H1 (cell line): Measurements from ENCODE around the gene KLHDC8B. TPM values are rescaled to one million over a fixed set of nuclear protein-coding genes. Genes with fewer than 3 reads are reported as not detected.
"Not testable (repeated sequence)": the region's sequence is repeated elsewhere in the genome, so short reads cannot be mapped to it uniquely, and the experiment has no call there.

Source experiments
- CTCF ChIA-PET: fragments of 300-600 bp; sonication (Branson Sonifier 250); formaldehyde crosslinking; loops from one replicate; lab custom pipeline; 2021; ENCODE audit not compliant: partially characterized antibody; lab: Charles Lee
- POLR2A ChIA-PET: fragments of 300-600 bp; sonication (Branson Sonifier 250); formaldehyde crosslinking; loops from one replicate; lab custom pipeline; 2021; ENCODE audit warnings: inconsistent platforms; ENCODE audit not compliant: partially characterized antibody; lab: Charles Lee
- DNase-seq, 2 experiments: peaks; one replicate each; pipeline versions ENCODE4 v3.0.0 to v3.0.0-alpha.2; 2010 to 2022; ENCODE audit warnings: low spot score in 2 of 2, low read depth in 1 of 2, mixed read lengths in 1 of 2
- FAIRE-seq: peaks from 2 replicates; lab custom pipeline; 2011; peaks lifted over from hg19 to GRCh38; lab: Jason Lieb, UNC
- H2AFZ ChIP-seq: 2 replicates; pipeline ENCODE4 v1.8.1; 2012; ENCODE audit warnings: low read length, inconsistent platforms
- H2AK5ac ChIP-seq: 2 replicates; pipeline ENCODE4 v1.6.1; 2013; ENCODE audit warnings: low read depth, low read length
- H2BK120ac ChIP-seq: replicated peaks from 2 replicates; pipeline ENCODE3; 2013; ENCODE audit warnings: low read depth, low read length, inconsistent platforms
- H2BK12ac ChIP-seq: 2 replicates; pipeline ENCODE4 v1.6.1; 2013; ENCODE audit warnings: low read depth, low read length
- H2BK15ac ChIP-seq: 2 replicates; pipeline ENCODE4 v1.6.1; 2013; ENCODE audit warnings: low read length
- H2BK20ac ChIP-seq: 2 replicates; pipeline ENCODE4 v1.6.1; 2013; ENCODE audit warnings: low read length
- H2BK5ac ChIP-seq: 2 replicates; pipeline ENCODE4 v1.6.1; 2013; ENCODE audit warnings: low read depth, low read length
- H3K14ac ChIP-seq: 2 replicates; pipeline ENCODE4 v1.6.1; 2013; ENCODE audit warnings: inconsistent platforms; ENCODE audit not compliant: insufficient read length
- H3K18ac ChIP-seq: 2 replicates; pipeline ENCODE4 v1.6.1; 2013; ENCODE audit warnings: low read length; ENCODE audit errors: extremely low read depth
- H3K23ac ChIP-seq: 2 replicates; pipeline ENCODE4 v1.6.1; 2013; ENCODE audit warnings: inconsistent platforms; ENCODE audit not compliant: insufficient read length
- H3K23me2 ChIP-seq: 2 replicates; pipeline ENCODE4 v1.6.1; 2013; ENCODE audit warnings: low read depth, low read length
- H3K27ac ChIP-seq: 2 replicates; pipeline ENCODE4 v1.6.1; 2011; ENCODE audit warnings: low read depth, low read length, inconsistent platforms
- H3K27me3 ChIP-seq, 4 experiments: replicated peaks in 1 of 4; 1 replicate in 1 of 4; 2 replicates in 3 of 4; pipeline versions ENCODE4 v1.6.1 to v1.8.1; 2011 to 2013; ENCODE audit warnings: low read length in 3 of 4, mild to moderate bottlenecking in 3 of 4, inconsistent platforms in 2 of 4, mixed read lengths in 2 of 4, moderate library complexity in 1 of 4; ENCODE audit not compliant: control insufficient read depth in 3 of 4, insufficient read depth in 3 of 4; ENCODE audit errors: extremely low read depth in 1 of 4
- H3K36me3 ChIP-seq, 4 experiments: 2 replicates each; pipeline versions ENCODE4 v1.6.1 to v1.8.1; 2011 to 2013; ENCODE audit warnings: mild to moderate bottlenecking in 4 of 4, low read length in 3 of 4, moderate library complexity in 2 of 4, control low read depth in 1 of 4, inconsistent platforms in 1 of 4; ENCODE audit not compliant: insufficient read depth in 4 of 4, control insufficient read depth in 2 of 4
- H3K4ac ChIP-seq: replicated peaks from 2 replicates; pipeline ENCODE3; 2013; ENCODE audit warnings: low read length, low read depth, mixed read lengths, inconsistent platforms; ENCODE audit not compliant: insufficient read length
- H3K4me1 ChIP-seq, 4 experiments: replicated peaks in 1 of 4; 1 replicate in 1 of 4; 2 replicates in 3 of 4; pipeline versions ENCODE4 v1.6.1 to v1.8.1; 2011 to 2013; ENCODE audit warnings: low read length in 3 of 4, inconsistent platforms in 2 of 4, mixed read lengths in 1 of 4; ENCODE audit not compliant: insufficient read depth in 4 of 4, control insufficient read depth in 3 of 4
- H3K4me2 ChIP-seq, 2 experiments: 2 replicates each; pipeline versions ENCODE4 v1.6.1 to v1.8.1; 2011 to 2013; ENCODE audit warnings: low read depth in 2 of 2, low read length in 2 of 2, control low read depth in 1 of 2, inconsistent platforms in 1 of 2, mild to moderate bottlenecking in 1 of 2; ENCODE audit not compliant: insufficient read depth in 1 of 2
- H3K4me3 ChIP-seq, 4 experiments: fragments of 200-600, 300-600 bp in 1 of 4; sonication (generic), shearing (Covaris generic), sonication (Bioruptor Twin) in 1 of 4; 2 replicates each; pipeline versions ENCODE4 v1.5.1 to v1.8.1; 2011 to 2016; ENCODE audit warnings: low read length in 4 of 4, low read depth in 3 of 4, control low read depth in 2 of 4, inconsistent platforms in 2 of 4, mild to moderate bottlenecking in 2 of 4, mixed read lengths in 1 of 4, moderate library complexity in 1 of 4; ENCODE audit not compliant: insufficient read depth in 2 of 4; ENCODE audit errors: extremely low read depth in 1 of 4
- H3K56ac ChIP-seq: replicated peaks from 2 replicates; pipeline ENCODE3; 2013; ENCODE audit warnings: low read depth, mild to moderate bottlenecking, mixed read lengths, low read length, inconsistent platforms; ENCODE audit not compliant: insufficient read length
- H3K79me1 ChIP-seq: 2 replicates; pipeline ENCODE4 v1.6.1; 2013; ENCODE audit warnings: low read depth, low read length, control low read depth
- H3K79me2 ChIP-seq, 2 experiments: 2 replicates each; pipeline versions ENCODE4 v1.6.1 to v1.8.1; 2012 to 2013; ENCODE audit warnings: low read length in 2 of 2, mild to moderate bottlenecking in 2 of 2, inconsistent platforms in 1 of 2; ENCODE audit not compliant: insufficient read depth in 2 of 2, control insufficient read depth in 1 of 2
- H3K9ac ChIP-seq, 4 experiments: replicated peaks in 1 of 4; 1 replicate in 1 of 4; 2 replicates in 3 of 4; pipeline versions ENCODE4 v1.6.1 to v1.8.1; 2011 to 2013; ENCODE audit warnings: low read depth in 3 of 4, low read length in 3 of 4, control low read depth in 2 of 4, mild to moderate bottlenecking in 2 of 4, moderate library complexity in 2 of 4, inconsistent platforms in 1 of 4; ENCODE audit errors: extremely low read depth in 1 of 4
- H3K9me3 ChIP-seq, 2 experiments: 2 replicates each; pipeline versions ENCODE4 v1.6.1 to v1.8.1; 2012 to 2013; ENCODE audit warnings: mild to moderate bottlenecking in 2 of 2, moderate library complexity in 2 of 2, control low read depth in 1 of 2, inconsistent platforms in 1 of 2, low read depth in 1 of 2, low read length in 1 of 2, mixed read lengths in 1 of 2; ENCODE audit not compliant: insufficient read depth in 2 of 2
- H4K20me1 ChIP-seq, 2 experiments: replicated peaks in 1 of 2; 2 replicates each; pipeline versions ENCODE3 to v1.8.1; 2011 to 2013; ENCODE audit warnings: inconsistent platforms in 2 of 2, low read length in 2 of 2, mild to moderate bottlenecking in 1 of 2; ENCODE audit not compliant: insufficient read depth in 2 of 2, control insufficient read depth in 1 of 2
- H4K5ac ChIP-seq: 2 replicates; pipeline ENCODE4 v1.6.1; 2013; ENCODE audit warnings: low read length, low read depth, mixed read lengths, inconsistent platforms; ENCODE audit not compliant: insufficient read length
- H4K8ac ChIP-seq: 2 replicates; pipeline ENCODE4 v1.8.0; 2013; ENCODE audit warnings: mild to moderate bottlenecking, moderate library complexity, low read length, inconsistent platforms; ENCODE audit not compliant: insufficient read depth; ENCODE audit errors: extremely low read depth
- H4K91ac ChIP-seq: replicated peaks from 2 replicates; pipeline ENCODE3; 2013; ENCODE audit warnings: low read length, mixed read lengths, inconsistent platforms; ENCODE audit not compliant: insufficient read length
- WGBS, 2 experiments: shearing (Covaris generic) in 1 of 2; methylation state at CpG; one replicate each; pipeline versions ENCODE4 v1.1.6 to v1.1.7; 2013 to 2015; ENCODE audit warnings: low lambda C conversion rate in 2 of 2, mixed read lengths in 2 of 2, inconsistent platforms in 1 of 2, low coverage in 1 of 2, missing lambda C conversion rate in 1 of 2; ENCODE audit not compliant: insufficient replicate concordance in 2 of 2, insufficient coverage in 1 of 2, insufficient read length in 1 of 2; ENCODE audit errors: extremely low coverage in 1 of 2, missing lambda C conversion rate in 1 of 2; 5-methylcytosine and 5-hydroxymethylcytosine counted together
- polyA plus RNA-seq, 7 experiments: library from polyadenylated mRNA; depleted of rRNA in 3 of 7; stranded (reverse) in 5 of 7; unstranded in 2 of 7; fragments of >200 nt in 5 of 7; fragments of 200-250 nt in 2 of 7; gene quantifications; 1 replicate in 5 of 7; 2 replicates in 1 of 7; 4 replicates in 1 of 7; pipeline versions ENCODE4 v1.2.1 to v1.2.3, GENCODE V29; 2011 to 2013; ENCODE audit warnings: missing spikeins in 2 of 7, mixed read lengths in 2 of 7
- total RNA-seq: library from RNA; stranded (reverse); fragmentation: NEBNext Ultra II Directional; extraction: Animal tissue kit (Norgen Biotek cat#: 25700); gene quantifications from 2 replicates; pipeline ENCODE4 v1.2.1, GENCODE V29; 2021

KLHDC8B gene
- total and polyA plus RNA-seq, 2 of the 8 experiments (the other 6 are each of a cell fraction or from before 2014, with no cell fraction given), result 15.8 to 21.3 TPM

DNA sequence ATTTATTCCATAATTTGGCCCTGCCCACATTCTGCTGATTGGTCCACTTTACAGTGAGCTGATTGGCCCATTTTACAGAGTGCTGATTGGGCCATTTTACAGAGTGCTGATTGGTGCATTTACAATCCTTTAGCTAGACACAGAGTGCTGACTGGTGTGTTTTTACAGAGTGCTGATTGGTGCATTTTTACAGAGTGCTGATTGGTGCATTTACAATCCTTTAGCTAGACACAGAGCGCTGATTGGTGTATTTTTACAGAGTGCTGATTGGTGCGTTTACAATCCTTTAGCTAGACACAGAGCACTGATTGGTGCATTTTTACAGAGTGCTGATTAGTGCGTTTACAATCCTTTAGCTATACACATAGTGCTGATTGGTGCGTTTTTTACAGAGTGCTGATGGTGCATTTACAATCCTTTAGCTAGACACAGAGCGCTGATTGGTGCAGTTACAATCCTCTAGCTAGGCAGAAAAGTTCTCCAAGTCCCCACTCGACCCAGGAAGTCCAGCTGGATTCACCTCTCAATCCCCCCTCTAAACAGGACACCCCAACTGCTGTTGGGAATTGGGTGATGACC lies 49.7 kb downstream of the KLHDC8B start:
- POLR2A ChIA-PET, FAIRE-seq, CTCF ChIA-PET, H2AFZ ChIP-seq, H3K27ac ChIP-seq, H4K5ac ChIP-seq, H3K9ac ChIP-seq, H4K91ac ChIP-seq, H3K56ac ChIP-seq, H3K4me2 ChIP-seq, H3K4ac ChIP-seq, H3K79me1 ChIP-seq, H2BK20ac ChIP-seq, H4K20me1 ChIP-seq, H2BK5ac ChIP-seq, H2BK120ac ChIP-seq, H3K4me3 ChIP-seq, H3K23me2 ChIP-seq, H3K36me3 ChIP-seq, H3K23ac ChIP-seq, H2AK5ac ChIP-seq, H3K4me1 ChIP-seq, H3K9me3 ChIP-seq, H2BK12ac ChIP-seq, DNase-seq, H3K18ac ChIP-seq, H3K27me3 ChIP-seq, H3K79me2 ChIP-seq, H2BK15ac ChIP-seq, H4K8ac ChIP-seq, H3K14ac ChIP-seq: not testable (repeated sequence)
- WGBS, 2 experiments, result 87% methylated on average over 6 of the region's 6 CpGs; no CpG with 5 or more reads in 1 of the 2 experiments
